Stimulated activated memory B cell treated with anti-CD40 and anti-IgM and Interleukin-4, amounts not matched to agents 10 μg/mL and 1 μg/mL and 100 μg/mL, for 72 hours (primary cell): Measurements from ENCODE around the gene ASPRV1.
"Not testable (repeated sequence)": the region's sequence is repeated elsewhere in the genome, so short reads cannot be mapped to it uniquely, and the experiment has no call there.

Source experiments
- ATAC-seq: fragments of 150-1000 bp; cut with Tn5 transposase; 2 replicates; pipeline ENCODE4 v1.10.0; 2021
- H3K27ac Mint-ChIP-seq: one replicate; pipeline ENCODE4 v1.8.0; 2022; ENCODE audit warnings: mild to moderate bottlenecking, mixed read lengths
- H3K27me3 Mint-ChIP-seq: one replicate; pipeline ENCODE4 v1.8.0; 2022; ENCODE audit warnings: mixed read lengths
- H3K36me3 Mint-ChIP-seq: one replicate; pipeline ENCODE4 v1.8.0; 2022; ENCODE audit warnings: mixed read lengths
- H3K4me1 Mint-ChIP-seq: one replicate; pipeline ENCODE4 v1.8.0; 2022; ENCODE audit warnings: mixed read lengths
- H3K4me3 Mint-ChIP-seq: one replicate; pipeline ENCODE4 v1.8.0; 2022; ENCODE audit warnings: mild to moderate bottlenecking, moderate library complexity, mixed read lengths
- H3K9me3 Mint-ChIP-seq: one replicate; pipeline ENCODE4 v1.8.0; 2022; ENCODE audit warnings: mixed read lengths

Gene ASPRV1

GRCh38 chr2:69961496-69961895, at the start of gene ASPRV1:
ASPRV1 (minus strand) TSS chr2:69961631; CDS start chr2:69961436, 195 bp downstream.
- Mint-ChIP-seq H3K4me1 (peaks cover 6% of the 10 kb centered on the region), H3K36me3 (no peaks in the 10 kb centered on the region), H3K27ac (no peak within 1 kb of the TSS), H3K4me3 (no peak within 1 kb of the TSS), H3K9me3 (no peaks in the 10 kb centered on the region), H3K27me3 (no peaks in the 10 kb centered on the region)
- no peak for ATAC-seq

- Mint-ChIP-seq H3K4me1 (peaks cover 25% of the 10 kb centered on the region), H3K27me3 (no peaks in the 10 kb centered on the region), H3K36me3 (peaks cover 26% of the 10 kb centered on the region), H3K9me3 (no peaks in the 10 kb centered on the region), H3K4me3 (no peak overlapping the region), H3K27ac (peak overlapping the region; percentile 11)
- peak; percentile 39 for ATAC-seq
Observed at GRCh38 chr2:70010576-70011111, 49.2 kb upstream of the ASPRV1 start.

- Mint-ChIP-seq H3K27ac (peak overlapping the region; percentile 11), H3K27me3 (no peaks in the 10 kb centered on the region), H3K36me3 (peaks cover 19% of the 10 kb centered on the region), H3K4me1 (peaks cover 21% of the 10 kb centered on the region), H3K4me3 (no peak overlapping the region), H3K9me3 (no peaks in the 10 kb centered on the region)
- ATAC-seq, result peak; percentile 81
Observed at GRCh38 chr2:70009762-70010575, 48.5 kb upstream of the ASPRV1 start.

GRCh38 chr2:70008290-70008689, 46.9 kb upstream of the ASPRV1 start:
- Mint-ChIP-seq H3K4me1 (peaks cover 13% of the 10 kb centered on the region), H3K9me3 (no peaks in the 10 kb centered on the region), H3K27me3 (no peaks in the 10 kb centered on the region), H3K27ac (no peak overlapping the region), H3K4me3 (no peak overlapping the region), H3K36me3 (peaks cover 10% of the 10 kb centered on the region)
- no peak for ATAC-seq

- H3K27me3 Mint-ChIP-seq, result no peaks in the 10 kb centered on the region
- H3K27ac Mint-ChIP-seq, result no peak overlapping the region
- H3K4me3 Mint-ChIP-seq, result no peak overlapping the region
- ATAC-seq, result no peak
- peaks cover 10% of the 10 kb centered on the region for H3K36me3 Mint-ChIP-seq
- H3K4me1 Mint-ChIP-seq, result peaks cover 21% of the 10 kb centered on the region
- no peaks in the 10 kb centered on the region for H3K9me3 Mint-ChIP-seq
Observed at GRCh38 chr2:70007151-70007550, 45.7 kb upstream of the ASPRV1 start.

- no peak overlapping the region for H3K4me3 Mint-ChIP-seq
- H3K9me3 Mint-ChIP-seq, result no peaks in the 10 kb centered on the region
- H3K4me1 Mint-ChIP-seq, result peaks cover 23% of the 10 kb centered on the region
- no peaks in the 10 kb centered on the region for H3K27me3 Mint-ChIP-seq
- ATAC-seq, result no peak
- H3K27ac Mint-ChIP-seq, result no peak overlapping the region
- H3K36me3 Mint-ChIP-seq, result peaks cover 5% of the 10 kb centered on the region
Observed at GRCh38 chr2:70006447-70006784, 45.0 kb upstream of the ASPRV1 start.

- H3K36me3 Mint-ChIP-seq, result no peaks in the 10 kb centered on the region
- no peaks in the 10 kb centered on the region for H3K9me3 Mint-ChIP-seq
- no peaks in the 10 kb centered on the region for H3K27me3 Mint-ChIP-seq
- ATAC-seq, result no peak
- H3K4me3 Mint-ChIP-seq, result no peak overlapping the region
- peaks cover 23% of the 10 kb centered on the region for H3K4me1 Mint-ChIP-seq
- no peak overlapping the region for H3K27ac Mint-ChIP-seq
Observed at GRCh38 chr2:70005752-70006446, 44.5 kb upstream of the ASPRV1 start.

GRCh38 chr2:70005216-70005615, 43.8 kb upstream of the ASPRV1 start:
- H3K4me1 Mint-ChIP-seq, result peaks cover 16% of the 10 kb centered on the region
- no peaks in the 10 kb centered on the region for H3K27me3 Mint-ChIP-seq
- no peak for ATAC-seq
- H3K27ac Mint-ChIP-seq, result no peak overlapping the region
- no peaks in the 10 kb centered on the region for H3K36me3 Mint-ChIP-seq
- H3K9me3 Mint-ChIP-seq, result no peaks in the 10 kb centered on the region
- no peak overlapping the region for H3K4me3 Mint-ChIP-seq

- H3K27me3 Mint-ChIP-seq, result no peaks in the 10 kb centered on the region
- no peaks in the 10 kb centered on the region for H3K36me3 Mint-ChIP-seq
- no peak for ATAC-seq
- H3K4me3 Mint-ChIP-seq, result no peak overlapping the region
- H3K9me3 Mint-ChIP-seq, result no peaks in the 10 kb centered on the region
- H3K4me1 Mint-ChIP-seq, result peaks cover 16% of the 10 kb centered on the region
- no peak overlapping the region for H3K27ac Mint-ChIP-seq
Observed at GRCh38 chr2:70003093-70003830, 41.8 kb upstream of the ASPRV1 start.

- H3K36me3 Mint-ChIP-seq, result no peaks in the 10 kb centered on the region
Observed at GRCh38 chr2:70002241-70002899, 40.9 kb upstream of the ASPRV1 start.

GRCh38 chr2:70000529-70000928, 39.1 kb upstream of the ASPRV1 start:
- peaks cover 16% of the 10 kb centered on the region for H3K4me1 Mint-ChIP-seq
- H3K9me3 Mint-ChIP-seq, H3K4me3 Mint-ChIP-seq, H3K36me3 Mint-ChIP-seq, H3K27ac Mint-ChIP-seq, ATAC-seq, H3K27me3 Mint-ChIP-seq: not testable (repeated sequence)

More at GRCh38 chr2:70002241-70002899, 40.9 kb upstream of the ASPRV1 start:
- Mint-ChIP-seq H3K9me3 (no peaks in the 10 kb centered on the region), H3K27me3 (no peaks in the 10 kb centered on the region), H3K4me3 (no peak overlapping the region), H3K4me1 (peaks cover 16% of the 10 kb centered on the region), H3K27ac (peak overlapping the region; percentile 25)
- ATAC-seq, result no peak

- Mint-ChIP-seq H3K9me3 (no peaks in the 10 kb centered on the region), H3K4me3 (no peak overlapping the region), H3K4me1 (peaks cover 16% of the 10 kb centered on the region), H3K27me3 (no peaks in the 10 kb centered on the region), H3K36me3 (peaks cover 23% of the 10 kb centered on the region), H3K27ac (no peak overlapping the region)
- ATAC-seq, result no peak
Observed at GRCh38 chr2:69998761-69999160, 37.3 kb upstream of the ASPRV1 start.

- Mint-ChIP-seq H3K4me1 (peaks cover 8% of the 10 kb centered on the region), H3K27me3 (no peaks in the 10 kb centered on the region), H3K27ac (no peak overlapping the region), H3K9me3 (no peaks in the 10 kb centered on the region), H3K36me3 (peaks cover 33% of the 10 kb centered on the region), H3K4me3 (no peak overlapping the region)
- ATAC-seq, result no peak
Observed at GRCh38 chr2:69997015-69997830, 35.8 kb upstream of the ASPRV1 start.

GRCh38 chr2:69995511-69995910, 34.1 kb upstream of the ASPRV1 start:
- peaks cover 6% of the 10 kb centered on the region for H3K4me1 Mint-ChIP-seq
- no peaks in the 10 kb centered on the region for H3K27me3 Mint-ChIP-seq
- no peak overlapping the region for H3K4me3 Mint-ChIP-seq
- ATAC-seq, result no peak
- no peaks in the 10 kb centered on the region for H3K9me3 Mint-ChIP-seq
- H3K36me3 Mint-ChIP-seq, result peaks cover 47% of the 10 kb centered on the region
- H3K27ac Mint-ChIP-seq, result no peak overlapping the region
